ENCODE results near the gene ZNF225. TPM values are rescaled to one million over a fixed set of nuclear protein-coding genes. Genes with fewer than 3 reads are reported as not detected.
"Not testable (repeated sequence)": the region's sequence is repeated elsewhere in the genome, so short reads cannot be mapped to it uniquely, and the experiment has no call there.

ZNF225 gene
- polyA plus RNA-seq, 1 experiment: 5.1 TPM

GRCh38 chr19:44156475-44156874 is 43.3 kb downstream of the ZNF225 start:
- no peaks in the 10 kb centered on the region for H3K27me3 ChIP-seq (ENCODE audit: control insufficient read depth, insufficient read depth, low read length)
- no peak overlapping the region for H3K27ac ChIP-seq (ENCODE audit: low read depth, low read length)
- no peak overlapping the region for H3K4me3 ChIP-seq (ENCODE audit: low read depth, low read length)
- H3K9me3 ChIP-seq (ENCODE audit: control insufficient read depth, insufficient read depth, low read length): peaks cover 27% of the 10 kb centered on the region
- TF ChIP-seq, protein P1, sequence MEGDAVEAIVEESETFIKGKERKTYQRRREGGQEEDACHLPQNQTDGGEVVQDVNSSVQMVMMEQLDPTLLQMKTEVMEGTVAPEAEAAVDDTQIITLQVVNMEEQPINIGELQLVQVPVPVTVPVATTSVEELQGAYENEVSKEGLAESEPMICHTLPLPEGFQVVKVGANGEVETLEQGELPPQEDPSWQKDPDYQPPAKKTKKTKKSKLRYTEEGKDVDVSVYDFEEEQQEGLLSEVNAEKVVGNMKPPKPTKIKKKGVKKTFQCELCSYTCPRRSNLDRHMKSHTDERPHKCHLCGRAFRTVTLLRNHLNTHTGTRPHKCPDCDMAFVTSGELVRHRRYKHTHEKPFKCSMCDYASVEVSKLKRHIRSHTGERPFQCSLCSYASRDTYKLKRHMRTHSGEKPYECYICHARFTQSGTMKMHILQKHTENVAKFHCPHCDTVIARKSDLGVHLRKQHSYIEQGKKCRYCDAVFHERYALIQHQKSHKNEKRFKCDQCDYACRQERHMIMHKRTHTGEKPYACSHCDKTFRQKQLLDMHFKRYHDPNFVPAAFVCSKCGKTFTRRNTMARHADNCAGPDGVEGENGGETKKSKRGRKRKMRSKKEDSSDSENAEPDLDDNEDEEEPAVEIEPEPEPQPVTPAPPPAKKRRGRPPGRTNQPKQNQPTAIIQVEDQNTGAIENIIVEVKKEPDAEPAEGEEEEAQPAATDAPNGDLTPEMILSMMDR (IDR thresholded peaks at IDR 0.05; ENCODE audit: low read depth, low read length): no peak
- CTCF ChIA-PET: no interaction called here
- POLR2A ChIA-PET: no interaction called here
- no peak for DNase-seq (ENCODE audit: low read depth, low spot score)

DNA sequence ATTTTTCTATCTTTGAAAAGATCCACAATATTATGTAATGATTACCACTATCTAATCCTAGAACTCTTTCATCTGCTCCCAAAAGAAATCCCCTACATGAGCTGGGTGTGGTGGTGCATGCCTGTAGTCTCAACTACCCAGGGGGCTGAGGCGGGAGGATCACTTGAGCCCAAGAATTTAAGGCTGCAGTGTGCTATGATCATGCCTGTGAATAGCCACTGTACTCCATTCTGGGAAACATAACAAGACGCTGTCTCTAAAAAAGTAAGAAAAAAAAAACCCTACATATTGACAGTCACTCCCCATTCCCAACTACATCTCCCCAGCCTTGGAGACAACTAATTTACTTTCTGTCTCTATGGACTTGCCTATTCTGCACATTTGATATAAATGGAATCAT is 50.6 kb downstream of the ZNF225 start:
- Histone ChIP-seq H3K27me3 (ENCODE audit: control insufficient read depth, insufficient read depth, low read length) (no peaks in the 10 kb centered on the region), H3K9me3 (ENCODE audit: control insufficient read depth, insufficient read depth, low read length) (peaks cover 4% of the 10 kb centered on the region), H3K4me3 (ENCODE audit: low read depth, low read length) (no peak overlapping the region), H3K27ac (ENCODE audit: low read depth, low read length) (no peak overlapping the region)
- POLR2A ChIA-PET: interaction anchor here (2.0 kb wide), 1 partner anchor 48 kb away, joined by 14 read pairs; the partner anchor contains the start of gene ZNF227
- TF ChIP-seq, protein P1 (IDR thresholded peaks at IDR 0.05; ENCODE audit: low read depth, low read length): no peak
- no peak for DNase-seq (ENCODE audit: low read depth, low spot score)
- CTCF ChIA-PET: no interaction called here

GRCh38 chr19:44164327-44164672 is 51.1 kb downstream of the ZNF225 start:
- no peak for DNase-seq (ENCODE audit: low read depth, low spot score)
- H3K4me3 ChIP-seq (ENCODE audit: low read depth, low read length): peak overlapping the region; percentile 20
- no peaks in the 10 kb centered on the region for H3K27me3 ChIP-seq (ENCODE audit: control insufficient read depth, insufficient read depth, low read length)
- no peak overlapping the region for H3K27ac ChIP-seq (ENCODE audit: low read depth, low read length)
- CTCF ChIA-PET: no interaction called here
- peaks cover under 1% of the 10 kb centered on the region for H3K9me3 ChIP-seq (ENCODE audit: control insufficient read depth, insufficient read depth, low read length)
- TF ChIP-seq, protein P1 (IDR thresholded peaks at IDR 0.05; ENCODE audit: low read depth, low read length): no peak
- POLR2A ChIA-PET: interaction anchor here (1.0 to 2.0 kb wide), 4 partner anchors 43 to 70 kb away, joined by 3 to 14 read pairs (median 7); partner anchors contain the start of genes ZNF224, ZNF225 and ZNF227

GRCh38 chr19:44164673-44165512 is 51.7 kb downstream of the ZNF225 start, which contains the start of gene ZNF226:
Gene ZNF226, plus strand, starts transcription at chr19:44165100. Its CDS starts 4,981 bp downstream, at chr19:44170081.
- peak; percentile 97 for DNase-seq (ENCODE audit: low read depth, low spot score)
- TF ChIP-seq, protein P1 (IDR thresholded peaks at IDR 0.05; ENCODE audit: low read depth, low read length): no peak
- CTCF ChIA-PET: interaction anchor here (0.7 kb wide), 1 partner anchor 12 kb away, joined by 3 read pairs; no protein-coding TSS in a partner anchor
- Histone ChIP-seq H3K4me3 (ENCODE audit: low read depth, low read length) (peak within 1 kb of the TSS; percentile 77), H3K27ac (ENCODE audit: low read depth, low read length) (peak within 1 kb of the TSS; percentile 92), H3K9me3 (ENCODE audit: control insufficient read depth, insufficient read depth, low read length) (no peaks in the 10 kb centered on the region; the same call in 1 of the 2 replicates), H3K27me3 (ENCODE audit: control insufficient read depth, insufficient read depth, low read length) (no peaks in the 10 kb centered on the region)
- POLR2A ChIA-PET: interaction anchor here (0.7 to 2.0 kb wide), 6 partner anchors 23 to 355 kb away, joined by 3 to 14 read pairs (median 4); partner anchors contain the start of genes ZNF224, ZNF225 and ZNF227

GRCh38 chr19:44170660-44171059 is 57.5 kb downstream of the ZNF225 start:
- H3K27ac ChIP-seq (ENCODE audit: low read depth, low read length); POLR2A ChIA-PET; DNase-seq (ENCODE audit: low read depth, low spot score); H3K4me3 ChIP-seq (ENCODE audit: low read depth, low read length); CTCF ChIA-PET; H3K27me3 ChIP-seq (ENCODE audit: control insufficient read depth, insufficient read depth, low read length); H3K9me3 ChIP-seq (ENCODE audit: control insufficient read depth, insufficient read depth, low read length): not testable (repeated sequence)
